LNCAP (cell line): ENCODE data around the gene C3orf33.

ENCODE experiments used
- CTCF ChIP-seq: fragments of 450-650 bp; IDR thresholded peaks from 2 replicates; pipeline ENCODE4 v1.5.1; 2017; ENCODE audit warnings: mild to moderate bottlenecking

The C3orf33 gene

GRCh38 chr3:155748611-155749365, 57.3 kb downstream of the C3orf33 start:
- no peak for TF ChIP-seq CTCF

- no peak for TF ChIP-seq CTCF
Measured at GRCh38 chr3:155747946-155748290, 58.2 kb downstream of the C3orf33 start.

- TF ChIP-seq CTCF: no peak
Measured at GRCh38 chr3:155747286-155747945, 58.7 kb downstream of the C3orf33 start.

GRCh38 chr3:155746703-155747102, 59.4 kb downstream of the C3orf33 start:
- no peak for TF ChIP-seq CTCF

GRCh38 chr3:155745795-155746550, 60.1 kb downstream of the C3orf33 start:
- no peak for TF ChIP-seq CTCF

- TF ChIP-seq CTCF: no peak
Measured at GRCh38 chr3:155744626-155745324, 61.3 kb downstream of the C3orf33 start, which contains the start of gene PLCH1. PLCH1 (minus strand) TSS chr3:155745071; CDS start chr3:155704224, 40,847 bp downstream.

GRCh38 chr3:155744010-155744625, 62.0 kb downstream of the C3orf33 start:
- TF ChIP-seq CTCF: no peak
